22Rv1 (cell line): ENCODE data around the gene ZNF407.

ENCODE experiments used
- CTCF ChIP-seq: fragments of 450-650 bp; IDR thresholded peaks from 2 replicates; pipeline ENCODE4 v1.5.1; 2017; ENCODE audit warnings: mild to moderate bottlenecking
- ZFX ChIP-seq: fragments of 450-650 bp; IDR thresholded peaks from 2 replicates; pipeline ENCODE4 v1.6.1; 2017; ENCODE audit warnings: antibody characterized with exemption, borderline replicate concordance

GRCh38 chr18:74604361-74604760 is 6.7 kb downstream of the ZNF407 start:
- TF ChIP-seq CTCF: no peak
- TF ChIP-seq ZFX: no peak
